H1 (cell line): Measurements from ENCODE around the gene PCCA. TPM values are rescaled to one million over a fixed set of nuclear protein-coding genes. Genes with fewer than 3 reads are reported as not detected.

ENCODE experiments used
- ATF2 ChIP-seq: IDR thresholded peaks from 2 replicates; pipeline ENCODE4 v1.6.1; 2012; ENCODE audit warnings: low read length, inconsistent platforms
- CHD7 ChIP-seq: fragments of 300-600 bp; sonication (generic); IDR thresholded peaks from 2 replicates; pipeline ENCODE4 v1.7.1; 2012; ENCODE audit warnings: low read length, moderate library complexity, mild to moderate bottlenecking, inconsistent platforms; ENCODE audit not compliant: insufficient replicate concordance
- CREB1 ChIP-seq: IDR thresholded peaks from 2 replicates; pipeline ENCODE4 v1.6.1; 2012; ENCODE audit warnings: inconsistent platforms
- EP300 ChIP-seq, 2 experiments: IDR thresholded peaks; 1 replicate in 1 of 2; 2 replicates in 1 of 2; pipeline ENCODE4 v1.6.1; 2011 to 2012; ENCODE audit warnings: low read depth in 2 of 2, low read length in 2 of 2, mild to moderate bottlenecking in 2 of 2, borderline replicate concordance in 1 of 2, inconsistent platforms in 1 of 2, moderate library complexity in 1 of 2
- FOSL1 ChIP-seq: IDR thresholded peaks from 2 replicates; pipeline ENCODE4 v1.6.1; 2011; ENCODE audit warnings: mild to moderate bottlenecking, low read depth, low read length, moderate library complexity; ENCODE audit not compliant: insufficient read depth
- RAD21 ChIP-seq, 2 experiments: IDR thresholded peaks in 1 of 2; conservative IDR thresholded peaks in 1 of 2; 2 replicates each; pipeline ENCODE4 v1.6.1; 2011; ENCODE audit warnings: low read depth in 2 of 2, low read length in 2 of 2, improper control_type of control experiment in 1 of 2, inconsistent platforms in 1 of 2, mild to moderate bottlenecking in 1 of 2, moderate library complexity in 1 of 2
- SP1 ChIP-seq: IDR thresholded peaks from 2 replicates; pipeline ENCODE4 v1.6.1; 2011; ENCODE audit warnings: low read depth, low read length
- SUZ12 ChIP-seq: fragments of 200-600 bp; sonication (generic); IDR thresholded peaks from 2 replicates; pipeline ENCODE4 v1.6.1; 2012; ENCODE audit warnings: mild to moderate bottlenecking, inconsistent platforms, low read length, moderate library complexity, mixed read lengths
- polyA plus RNA-seq, 7 experiments: library from polyadenylated mRNA; depleted of rRNA in 3 of 7; stranded (reverse) in 5 of 7; unstranded in 2 of 7; fragments of >200 nt in 5 of 7; fragments of 200-250 nt in 2 of 7; gene quantifications; 1 replicate in 5 of 7; 2 replicates in 1 of 7; 4 replicates in 1 of 7; pipeline versions ENCODE4 v1.2.1 to v1.2.3, GENCODE V29; 2011 to 2013; ENCODE audit warnings: missing spikeins in 2 of 7, mixed read lengths in 2 of 7
- total RNA-seq: library from RNA; stranded (reverse); fragmentation: NEBNext Ultra II Directional; extraction: Animal tissue kit (Norgen Biotek cat#: 25700); gene quantifications from 2 replicates; pipeline ENCODE4 v1.2.1, GENCODE V29; 2021

The PCCA gene
- total and polyA plus RNA-seq, 2 of the 8 experiments (the other 6 are each of a cell fraction or from before 2014, with no cell fraction given), result 18.4 to 49.8 TPM

GRCh38 chr13:100573121-100573520 is 484.2 kb downstream of the PCCA start (continued):
- TF ChIP-seq CHD7 (no peak), RAD21 (IDR thresholded peaks at IDR 0.05 in 1 of 2, conservative IDR thresholded peaks at IDR 0.05 in 1 of 2; ENCODE audit: low read depth in 2 of 2, low read length in 2 of 2) (peak; percentile 73 to 81), SP1 (no peak), FOSL1 (no peak), ATF2 (no peak), CREB1 (peak; percentile 84), SUZ12 (no peak), EP300 (IDR thresholded peaks at IDR 0.05; ENCODE audit: borderline replicate concordance in 1 of 2, low read depth in 2 of 2, low read length in 2 of 2) (0 out of 3 replicates have a peak, but pooled peaks of 1 of the 2 experiments have one; percentile 6)
